HG03159 (cell line): Measurements from ENCODE around the gene ESR1.
"Not testable (repeated sequence)": the region's sequence is repeated elsewhere in the genome, so short reads cannot be mapped to it uniquely, and the experiment has no call there.

ENCODE experiments used
- ATAC-seq: cut with Tn5 transposase; IDR thresholded peaks from one replicate; pipeline ENCODE4 v1.9.1; 2021; ENCODE audit warnings: mild to moderate bottlenecking, moderate library complexity; ENCODE audit not compliant: unreplicated experiment

Gene ESR1

GRCh38 chr6:152123076-152123475 is 315.6 kb downstream of the ESR1 start:
- ATAC-seq, result no peak

- ATAC-seq, result peak; percentile 75
Observed at GRCh38 chr6:152124429-152125074, 317.1 kb downstream of the ESR1 start.

GRCh38 chr6:152127432-152128165 is 320.1 kb downstream of the ESR1 start:
- ATAC-seq, result no peak

- ATAC-seq, result no peak
Observed at GRCh38 chr6:152129691-152130151, 322.2 kb downstream of the ESR1 start.

- ATAC-seq, result no peak
Observed at GRCh38 chr6:152130441-152130840, 323.0 kb downstream of the ESR1 start.

- ATAC-seq, result no peak
Observed at GRCh38 chr6:152135755-152136448, 328.4 kb downstream of the ESR1 start.

GRCh38 chr6:152136449-152136825 is 329.0 kb downstream of the ESR1 start:
- no peak for ATAC-seq

- not testable (repeated sequence) for ATAC-seq
Observed at GRCh38 chr6:152138344-152138743, 330.9 kb downstream of the ESR1 start.

GRCh38 chr6:152142105-152142504 is 334.6 kb downstream of the ESR1 start:
- no peak for ATAC-seq

- no peak for ATAC-seq
Observed at GRCh38 chr6:152143359-152143758, 335.9 kb downstream of the ESR1 start.

- no peak for ATAC-seq
Observed at GRCh38 chr6:152146385-152146784, 338.9 kb downstream of the ESR1 start.

GRCh38 chr6:152147269-152147668 is 339.8 kb downstream of the ESR1 start:
- ATAC-seq, result no peak

- no peak for ATAC-seq
Observed at GRCh38 chr6:152148412-152148811, 340.9 kb downstream of the ESR1 start.

- no peak for ATAC-seq
Observed at GRCh38 chr6:152150196-152150595, 342.7 kb downstream of the ESR1 start.

- ATAC-seq, result no peak
Observed at GRCh38 chr6:152151920-152152319, 344.4 kb downstream of the ESR1 start.

GRCh38 chr6:152154559-152155356 is 347.3 kb downstream of the ESR1 start:
- ATAC-seq, result no peak

- ATAC-seq, result no peak
Observed at GRCh38 chr6:152155792-152156191, 348.3 kb downstream of the ESR1 start.

GRCh38 chr6:152160346-152160745 is 352.9 kb downstream of the ESR1 start:
- peak; percentile 91 for ATAC-seq

GRCh38 chr6:152161501-152161900 is 354.0 kb downstream of the ESR1 start:
- ATAC-seq, result no peak

- ATAC-seq, result no peak
Observed at GRCh38 chr6:152164957-152165356, 357.5 kb downstream of the ESR1 start.

GRCh38 chr6:152166497-152166896 is 359.0 kb downstream of the ESR1 start:
- ATAC-seq, result no peak
